ENCODE measurements around the gene SKA1.

The SKA1 gene

GRCh38 chr18:50369672-50370071, 5.2 kb upstream of the SKA1 start:
- Histone ChIP-seq H3K36me3 (ENCODE audit: control insufficient read depth in 2 of 2, insufficient read depth in 1 of 2, low read length in 2 of 2) (no peaks in the 10 kb centered on the region), H3K4me1 (ENCODE audit: control insufficient read depth, insufficient read depth, low read length) (no peaks in the 10 kb centered on the region), H3K4me3 (ENCODE audit: low read depth, low read length) (no peak overlapping the region), H3K9me3 (ENCODE audit: control insufficient read depth, insufficient read depth, low read depth, low read length) (no peaks in the 10 kb centered on the region), H3K27ac (ENCODE audit: extremely low read depth, low read depth, low read length) (no peak overlapping the region)
- ChIA-PET CTCF (interaction anchor here (0.6 kb wide), 1 partner anchor 59 kb away, joined by 3 read pairs; no protein-coding TSS in a partner anchor), POLR2A (no interaction called here)
- TF ChIP-seq SETDB1 (IDR thresholded peaks at IDR 0.05; ENCODE audit: insufficient read length, low read length) = peak; percentile 73
- TF ChIP-seq ZNF830 (tag by site-specific recombination; IDR thresholded peaks at IDR 0.05; ENCODE audit: low read depth) = no peak
- TF ChIP-seq ZNF133 (tag by site-specific recombination; IDR thresholded peaks at IDR 0.05) = peak; percentile 100

- H3K9me3 ChIP-seq (ENCODE audit: control insufficient read depth, insufficient read depth, low read depth, low read length) = no peaks in the 10 kb centered on the region
- peaks cover 0 to 8% of the 10 kb centered on the region in 2 experiments; a peak in 1 of 3 replicates for H3K36me3 ChIP-seq (ENCODE audit: control insufficient read depth in 2 of 2, insufficient read depth in 1 of 2, low read length in 2 of 2)
- H3K4me3 ChIP-seq (ENCODE audit: low read depth, low read length) = no peak overlapping the region
- no peak overlapping the region for H3K27ac ChIP-seq (ENCODE audit: extremely low read depth, low read depth, low read length)
- ChIA-PET POLR2A (no interaction called here), CTCF (no interaction called here)
- peak; percentile 79 for TF ChIP-seq ZNF549 (tag by site-specific recombination; IDR thresholded peaks at IDR 0.05)
- no peak for TF ChIP-seq EGR2 (tag by site-specific recombination; IDR thresholded peaks at IDR 0.05; ENCODE audit: low read depth)
- no peaks in the 10 kb centered on the region for H3K4me1 ChIP-seq (ENCODE audit: control insufficient read depth, insufficient read depth, low read length)
Observed at GRCh38 chr18:50372743-50373142, 2.1 kb upstream of the SKA1 start.

- ChIA-PET POLR2A (interaction anchor here (1.1 kb wide), 1 partner anchor 12 kb away, joined by 3 read pairs; no protein-coding TSS in a partner anchor), CTCF (interaction anchor here (1.3 to 2.3 kb wide), 2 partner anchors 16 to 18 kb away, joined by 3 to 8 read pairs; no protein-coding TSS in a partner anchor)
- Histone ChIP-seq H3K9me3 (ENCODE audit: control insufficient read depth, insufficient read depth, low read depth, low read length) (no peaks in the 10 kb centered on the region), H3K4me1 (ENCODE audit: control insufficient read depth, insufficient read depth, low read length) (no peaks in the 10 kb centered on the region), H3K27ac (ENCODE audit: extremely low read depth, low read depth, low read length) (no peak overlapping the region), H3K4me3 (ENCODE audit: low read depth, low read length) (no peak overlapping the region), H3K36me3 (ENCODE audit: control insufficient read depth in 2 of 2, insufficient read depth in 1 of 2, low read length in 2 of 2) (peaks cover 0 to 16% of the 10 kb centered on the region in 2 experiments; a peak in 1 of 3 replicates)
- no peak for TF ChIP-seq ZNF239 (tag by site-specific recombination; IDR thresholded peaks at IDR 0.05)
- no peak for TF ChIP-seq ZNF513 (tag by site-specific recombination; IDR thresholded peaks at IDR 0.05)
- TF ChIP-seq ZNF112 (tag by site-specific recombination; IDR thresholded peaks at IDR 0.05) = no peak
- TF ChIP-seq SALL2 (tag by site-specific recombination; IDR thresholded peaks at IDR 0.05; ENCODE audit: borderline replicate concordance) = no peak
- TF ChIP-seq, protein P1, sequence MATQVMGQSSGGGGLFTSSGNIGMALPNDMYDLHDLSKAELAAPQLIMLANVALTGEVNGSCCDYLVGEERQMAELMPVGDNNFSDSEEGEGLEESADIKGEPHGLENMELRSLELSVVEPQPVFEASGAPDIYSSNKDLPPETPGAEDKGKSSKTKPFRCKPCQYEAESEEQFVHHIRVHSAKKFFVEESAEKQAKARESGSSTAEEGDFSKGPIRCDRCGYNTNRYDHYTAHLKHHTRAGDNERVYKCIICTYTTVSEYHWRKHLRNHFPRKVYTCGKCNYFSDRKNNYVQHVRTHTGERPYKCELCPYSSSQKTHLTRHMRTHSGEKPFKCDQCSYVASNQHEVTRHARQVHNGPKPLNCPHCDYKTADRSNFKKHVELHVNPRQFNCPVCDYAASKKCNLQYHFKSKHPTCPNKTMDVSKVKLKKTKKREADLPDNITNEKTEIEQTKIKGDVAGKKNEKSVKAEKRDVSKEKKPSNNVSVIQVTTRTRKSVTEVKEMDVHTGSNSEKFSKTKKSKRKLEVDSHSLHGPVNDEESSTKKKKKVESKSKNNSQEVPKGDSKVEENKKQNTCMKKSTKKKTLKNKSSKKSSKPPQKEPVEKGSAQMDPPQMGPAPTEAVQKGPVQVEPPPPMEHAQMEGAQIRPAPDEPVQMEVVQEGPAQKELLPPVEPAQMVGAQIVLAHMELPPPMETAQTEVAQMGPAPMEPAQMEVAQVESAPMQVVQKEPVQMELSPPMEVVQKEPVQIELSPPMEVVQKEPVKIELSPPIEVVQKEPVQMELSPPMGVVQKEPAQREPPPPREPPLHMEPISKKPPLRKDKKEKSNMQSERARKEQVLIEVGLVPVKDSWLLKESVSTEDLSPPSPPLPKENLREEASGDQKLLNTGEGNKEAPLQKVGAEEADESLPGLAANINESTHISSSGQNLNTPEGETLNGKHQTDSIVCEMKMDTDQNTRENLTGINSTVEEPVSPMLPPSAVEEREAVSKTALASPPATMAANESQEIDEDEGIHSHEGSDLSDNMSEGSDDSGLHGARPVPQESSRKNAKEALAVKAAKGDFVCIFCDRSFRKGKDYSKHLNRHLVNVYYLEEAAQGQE (tag by site-specific recombination; IDR thresholded peaks at IDR 0.05) = no peak
- no peak for TF ChIP-seq ZNF544 (tag by site-specific recombination; IDR thresholded peaks at IDR 0.05)
- no peak for TF ChIP-seq ZNF558 (tag by site-specific recombination; IDR thresholded peaks at IDR 0.05)
- no peak for TF ChIP-seq ZNF560 (tag by site-specific recombination; IDR thresholded peaks at IDR 0.05; ENCODE audit: borderline replicate concordance)
- TF ChIP-seq ATF2 (tag by site-specific recombination; IDR thresholded peaks at IDR 0.05; ENCODE audit: low read depth) = no peak
- TF ChIP-seq KLF9 (tag by site-specific recombination; IDR thresholded peaks at IDR 0.05; ENCODE audit: low read depth) = no peak
Observed at GRCh38 chr18:50373561-50374219, 1.2 kb upstream of the SKA1 start.

Measured in HEK293 (cell line).